KOPT-K1 (cell line): ENCODE measurements around the gene SHH.

Experiments used
- H3K27ac ChIP-seq: fragments of 200-600 bp; sonication (generic); 2 replicates; pipeline ENCODE4 v1.5.1; 2016; ENCODE audit warnings: antibody characterized with exemption, mild to moderate bottlenecking, low read depth, low read length; ENCODE audit not compliant: poor library complexity, severe bottlenecking
- H3K36me3 ChIP-seq: fragments of 200-600 bp; sonication (generic); 2 replicates; pipeline ENCODE4 v1.5.1; 2017; ENCODE audit warnings: antibody characterized with exemption, mild to moderate bottlenecking, low read length, moderate library complexity; ENCODE audit not compliant: insufficient read depth
- H3K9me3 ChIP-seq: fragments of 200-600 bp; sonication (generic); 2 replicates; pipeline ENCODE4 v1.5.1; 2017; ENCODE audit warnings: antibody characterized with exemption, low read length, mild to moderate bottlenecking; ENCODE audit not compliant: insufficient read depth, poor library complexity, severe bottlenecking

Gene SHH

GRCh38 chr7:155807789-155808548 lies 4.3 kb downstream of the SHH start:
- no peaks in the 10 kb centered on the region for H3K36me3 ChIP-seq
- no peak overlapping the region for H3K27ac ChIP-seq
- H3K9me3 ChIP-seq, result no peaks in the 10 kb centered on the region

DNA sequence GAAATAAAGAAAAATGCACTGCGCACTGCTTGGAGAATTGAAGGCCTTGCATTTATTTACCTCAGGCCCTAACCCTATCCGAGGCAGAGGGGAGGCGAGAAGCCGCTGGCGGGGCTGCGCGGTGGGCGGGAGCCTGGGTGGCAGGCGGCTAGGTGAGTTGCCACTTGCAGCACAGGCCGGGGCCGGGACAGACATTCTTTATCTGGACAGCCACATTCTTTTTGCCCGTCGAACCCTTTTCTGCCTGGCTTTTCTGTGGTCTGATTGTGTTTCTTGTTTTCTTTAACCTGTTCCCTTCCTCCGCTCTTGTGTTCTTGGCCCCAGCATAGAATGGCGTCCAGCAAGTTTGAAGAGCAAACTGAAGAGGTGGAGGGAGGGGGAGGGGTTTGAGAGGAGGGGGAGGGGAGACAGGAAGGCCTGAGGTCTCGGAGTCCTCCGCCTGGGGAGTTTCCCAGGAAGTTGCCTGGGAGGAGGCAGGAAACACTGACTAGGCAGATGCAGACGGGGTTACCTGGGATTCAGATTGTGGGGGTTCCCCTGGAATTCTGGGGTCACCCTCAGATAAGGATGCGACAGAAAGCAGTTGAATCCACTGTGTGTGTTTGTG lies 5.1 kb downstream of the SHH start:
- Histone ChIP-seq H3K27ac (no peak overlapping the region), H3K9me3 (no peaks in the 10 kb centered on the region)

GRCh38 chr7:155806096-155806871 lies 6.0 kb downstream of the SHH start:
- H3K36me3 ChIP-seq, result no peaks in the 10 kb centered on the region
- no peak overlapping the region for H3K27ac ChIP-seq
- no peaks in the 10 kb centered on the region for H3K9me3 ChIP-seq

More for the DNA sequence above, 5.1 kb downstream of the SHH start:
- no peaks in the 10 kb centered on the region for H3K36me3 ChIP-seq

GRCh38 chr7:155805826-155806095 lies 6.5 kb downstream of the SHH start:
- Histone ChIP-seq H3K27ac (no peak overlapping the region), H3K9me3 (no peaks in the 10 kb centered on the region), H3K36me3 (no peaks in the 10 kb centered on the region)

GRCh38 chr7:155804897-155805825 lies 7.1 kb downstream of the SHH start:
- Histone ChIP-seq H3K9me3 (no peaks in the 10 kb centered on the region), H3K27ac (no peak overlapping the region), H3K36me3 (no peaks in the 10 kb centered on the region)

GRCh38 chr7:155804431-155804831 lies 7.8 kb downstream of the SHH start:
- no peaks in the 10 kb centered on the region for H3K36me3 ChIP-seq
- H3K27ac ChIP-seq, result no peak overlapping the region
- H3K9me3 ChIP-seq, result no peaks in the 10 kb centered on the region

GRCh38 chr7:155803418-155804376 lies 8.6 kb downstream of the SHH start:
- Histone ChIP-seq H3K36me3 (no peaks in the 10 kb centered on the region), H3K9me3 (no peaks in the 10 kb centered on the region), H3K27ac (no peak overlapping the region)

GRCh38 chr7:155802906-155803417 lies 9.3 kb downstream of the SHH start:
- Histone ChIP-seq H3K36me3 (no peaks in the 10 kb centered on the region), H3K27ac (no peak overlapping the region), H3K9me3 (no peaks in the 10 kb centered on the region)

- Histone ChIP-seq H3K36me3 (no peaks in the 10 kb centered on the region), H3K27ac (no peak overlapping the region), H3K9me3 (no peaks in the 10 kb centered on the region)
Measured at GRCh38 chr7:155802291-155802690, 10.0 kb downstream of the SHH start.

GRCh38 chr7:155800741-155801267 lies 11.5 kb downstream of the SHH start:
- Histone ChIP-seq H3K27ac (no peak overlapping the region), H3K36me3 (no peaks in the 10 kb centered on the region), H3K9me3 (no peaks in the 10 kb centered on the region)

GRCh38 chr7:155800301-155800700 lies 12.0 kb downstream of the SHH start:
- Histone ChIP-seq H3K9me3 (no peaks in the 10 kb centered on the region), H3K36me3 (no peaks in the 10 kb centered on the region), H3K27ac (no peak overlapping the region)

DNA sequence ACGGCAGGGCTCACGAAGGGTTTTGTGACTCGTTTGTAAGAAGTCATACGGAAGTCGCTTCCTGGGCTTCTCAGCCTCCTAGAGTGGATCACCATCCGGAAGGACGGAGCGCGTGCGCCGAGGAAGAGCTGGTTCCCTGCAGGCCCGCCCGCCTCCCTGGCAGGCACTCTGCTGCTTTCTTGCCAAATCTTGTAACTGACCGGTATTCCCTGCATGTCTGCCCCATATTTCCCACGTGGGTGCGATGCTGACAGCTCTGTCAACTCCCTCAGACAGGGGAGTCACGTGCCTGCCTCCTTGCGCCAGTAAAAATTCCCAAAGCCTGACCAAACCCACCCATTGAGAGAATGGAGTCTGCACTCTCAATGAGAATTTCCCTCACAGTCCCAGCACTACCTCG lies 12.7 kb downstream of the SHH start:
- H3K9me3 ChIP-seq, result no peaks in the 10 kb centered on the region
- H3K36me3 ChIP-seq, result no peaks in the 10 kb centered on the region
- H3K27ac ChIP-seq, result no peak overlapping the region

DNA sequence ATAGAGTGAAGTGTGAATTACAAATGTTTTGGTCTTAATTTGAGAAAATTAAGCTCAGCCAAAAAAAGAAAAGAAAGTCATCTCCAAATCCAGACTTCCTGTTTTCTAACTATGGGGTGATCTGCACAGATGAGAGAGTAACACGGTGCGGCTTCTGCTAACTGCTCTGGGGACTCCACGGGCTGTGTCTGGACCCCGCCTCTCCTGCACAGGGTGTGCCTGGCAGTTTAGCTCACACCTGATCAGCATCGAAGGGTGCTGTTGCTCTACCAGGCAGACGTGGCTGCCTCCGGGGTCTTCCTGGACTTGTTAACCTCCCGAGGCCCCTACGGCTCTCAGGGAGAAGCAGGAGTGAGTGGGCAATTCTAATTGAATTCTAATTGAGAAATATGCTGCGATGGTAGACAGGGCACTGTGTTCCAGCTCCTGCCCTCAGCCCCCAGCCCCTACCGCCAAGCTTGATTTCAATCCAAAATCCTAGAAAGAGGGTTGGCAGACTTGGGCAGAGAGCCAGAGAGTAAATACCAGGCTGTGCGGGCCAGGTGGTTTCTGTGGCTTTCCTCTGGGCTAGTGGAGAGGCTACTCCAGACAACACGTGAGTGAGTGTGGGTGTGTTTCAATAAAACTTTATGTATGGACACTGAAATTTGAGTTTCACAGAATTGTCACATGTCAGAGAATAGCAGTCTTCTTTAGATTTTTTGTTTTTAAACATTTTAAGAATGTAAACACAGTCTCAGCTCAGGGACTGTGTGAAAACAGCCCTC lies 13.4 kb downstream of the SHH start:
- Histone ChIP-seq H3K27ac (no peak overlapping the region), H3K9me3 (no peaks in the 10 kb centered on the region), H3K36me3 (no peaks in the 10 kb centered on the region)
